ENCODE measurements around the gene SYT3. TPM values are rescaled to one million over a fixed set of nuclear protein-coding genes. Genes with fewer than 3 reads are reported as not detected.

SYT3 gene
- total and polyA plus RNA-seq, 2 of the 8 experiments (the other 6 are each of a cell fraction or from before 2014, with no cell fraction given), result 6.7 to 17.3 TPM

GRCh38 chr19:50658441-50659317, 19.0 kb upstream of the SYT3 start (continued):
- TF ChIP-seq TAF7 (optimal IDR thresholded peaks at IDR 0.05; ENCODE audit: borderline replicate concordance, low read depth, low read length), result no peak
- peak; percentile 95 for TF ChIP-seq NRF1 (IDR thresholded peaks at IDR 0.05; ENCODE audit: low read depth, low read length)
- TF ChIP-seq KDM4A (IDR thresholded peaks at IDR 0.05; ENCODE audit: low read depth, low read length, severe bottlenecking), result peak; percentile 89
- no peak for TF ChIP-seq EGR1 (IDR thresholded peaks at IDR 0.05; ENCODE audit: borderline replicate concordance, low read depth, low read length)
- no peak for TF ChIP-seq EZH2 (IDR thresholded peaks at IDR 0.05; ENCODE audit: low read depth, low read length, severe bottlenecking)
- peak; percentile 96 for TF ChIP-seq RBBP5 (IDR thresholded peaks at IDR 0.05; ENCODE audit: borderline replicate concordance, low read depth, low read length)
- no peak for TF ChIP-seq NANOG (IDR thresholded peaks at IDR 0.05; ENCODE audit: insufficient read depth, low read depth, low read length, poor library complexity, severe bottlenecking)
- no peak for TF ChIP-seq CBX8 (IDR thresholded peaks at IDR 0.05; ENCODE audit: borderline replicate concordance, low read depth, low read length)
- no peak for TF ChIP-seq TAF1 (IDR thresholded peaks at IDR 0.05; ENCODE audit: low read depth, low read length)
- TF ChIP-seq SUZ12 (IDR thresholded peaks at IDR 0.05; ENCODE audit: low read length), result no peak
- TF ChIP-seq ATF2 (IDR thresholded peaks at IDR 0.05; ENCODE audit: low read length), result 0 out of 2 replicates have a peak, but pooled peaks have one; percentile 32
- no peak for TF ChIP-seq ZNF274 (IDR thresholded peaks at IDR 0.05; ENCODE audit: borderline replicate concordance, extremely low read depth, low read length)
- TF ChIP-seq JUND (IDR thresholded peaks at IDR 0.05; ENCODE audit: low read length), result no peak
- 0 out of 2 replicates have a peak, but pooled peaks have one; percentile 4 for TF ChIP-seq BACH1 (IDR thresholded peaks at IDR 0.05; ENCODE audit: low read length)
- TF ChIP-seq BRCA1 (IDR thresholded peaks at IDR 0.05; ENCODE audit: low read depth, low read length), result no peak
- no peak for TF ChIP-seq RXRA (IDR thresholded peaks at IDR 0.05; ENCODE audit: insufficient read depth, low read depth, low read length)
- TF ChIP-seq HDAC6 (IDR thresholded peaks at IDR 0.05; ENCODE audit: low read depth, low read length), result no peak
- peak; percentile 79 for TF ChIP-seq MAX (IDR thresholded peaks at IDR 0.05)
- no peak for TF ChIP-seq KDM5A (IDR thresholded peaks at IDR 0.05; ENCODE audit: low read length)
- no peak for TF ChIP-seq CHD1 (IDR thresholded peaks at IDR 0.05; ENCODE audit: low read depth, low read length)
- TF ChIP-seq SP1 (IDR thresholded peaks at IDR 0.05; ENCODE audit: low read depth, low read length), result peak; percentile 2

Measured in H1 (cell line).